Stomach (tissue), 9 donors: ENCODE measurements around the gene STOML2. TPM values are rescaled to one million over a fixed set of nuclear protein-coding genes. Genes with fewer than 3 reads are reported as not detected.

ENCODE experiments used
- DNase-seq, 2 donors: peaks; one replicate each; pipeline versions ENCODE4 v3.0.0 to v3.0.0-alpha.2; 2013 to 2019
- H3K27ac ChIP-seq, 5 donors: fragments of 200-600 bp in 4 of 5; sonication (generic) in 4 of 5; one replicate each; pipeline ENCODE4 v1.5.1; 2013 to 2019; ENCODE audit warnings: mild to moderate bottlenecking in 1 of 5, moderate library complexity in 1 of 5
- H3K27me3 ChIP-seq, 3 donors: fragments of 200-600 bp; sonication (generic); one replicate each; pipeline ENCODE4 v1.5.1; 2017 to 2019; ENCODE audit warnings: mixed run types in 1 of 3
- H3K36me3 ChIP-seq, 4 donors: fragments of 200-600 bp; sonication (generic); 1 replicate in 3 of 4; 2 replicates in 1 of 4; pipeline ENCODE4 v1.5.1; 2016 to 2019
- H3K4me1 ChIP-seq, 4 donors: fragments of 200-600 bp; sonication (generic); one replicate each; pipeline ENCODE4 v1.5.1; 2016 to 2019
- H3K4me3 ChIP-seq, 4 donors: fragments of 200-600 bp; sonication (generic) in 3 of 4; one replicate each; pipeline ENCODE4 v1.5.1; 2016 to 2019; ENCODE audit warnings: mild to moderate bottlenecking in 1 of 4
- H3K9me3 ChIP-seq, 4 donors: fragments of 200-600 bp; sonication (generic); one replicate each; pipeline ENCODE4 v1.5.1; 2016 to 2019
- EP300 ChIP-seq: sonication (generic); formaldehyde crosslinking; IDR thresholded peaks from one replicate; pipeline ENCODE4 v1.6.1; 2017; ENCODE audit warnings: antibody characterized with exemption
- POLR2A ChIP-seq, 4 donors: fragments of 450-650 bp; IDR thresholded peaks; one replicate each; pipeline ENCODE4 v1.6.1; 2016; ENCODE audit warnings: antibody characterized with exemption in 4 of 4, control low read depth in 2 of 4, mild to moderate bottlenecking in 1 of 4, moderate library complexity in 1 of 4
- POLR2AphosphoS5 ChIP-seq, 3 donors: sonication (generic); formaldehyde crosslinking; IDR thresholded peaks; one replicate each; pipeline ENCODE4 v1.6.1; 2016; ENCODE audit warnings: antibody characterized with exemption in 3 of 3
- WGBS, 5 donors: extraction: QIAGEN DNeasy Blood & Tissue Kit in 3 of 5; methylation state at CpG; one replicate each; pipeline versions ENCODE4 v1.1.5 to v1.1.7; 2013 to 2018; 5-methylcytosine and 5-hydroxymethylcytosine counted together
- intact Hi-C: fragments of 100-400 bp; cut with DNase I; formaldehyde crosslinking; loops from one replicate; pipeline ENCODE4 v1.15.1; 2023; ENCODE audit warnings: low total_unique reads
- polyA plus RNA-seq, 3 donors: library from polyadenylated mRNA; stranded (reverse); fragments of 200-250 nt; gene quantifications; one replicate each; pipeline ENCODE4 v1.2.3, GENCODE V29; 2013
- total RNA-seq, 5 donors: library from RNA; depleted of rRNA; stranded (reverse); fragments of >200 nt; gene quantifications; one replicate each; pipeline versions ENCODE4 v1.1.0 to v1.2.3, GENCODE V29; 2014 to 2016
- TF ChIP-seq, protein P1 (sequence below), 7 experiments: fragments of 450-650 bp in 4 of 7; fragments of 200-600 bp in 3 of 7; sonication (generic) in 3 of 7; IDR thresholded peaks; one replicate each; pipeline ENCODE4 v1.5.1; 2016 to 2019; ENCODE audit warnings: antibody characterized with exemption in 7 of 7, control low read depth in 2 of 7, mild to moderate bottlenecking in 1 of 7
- donor health status: healthy with polysubstance abuse.
- donor health status: Bipolar disorder and iron deficiency.
- donor health status: healthy.

The STOML2 gene
- total and polyA plus RNA-seq, 8 donors, result 19.3 to 126 (median 68.6) TPM

DNA sequence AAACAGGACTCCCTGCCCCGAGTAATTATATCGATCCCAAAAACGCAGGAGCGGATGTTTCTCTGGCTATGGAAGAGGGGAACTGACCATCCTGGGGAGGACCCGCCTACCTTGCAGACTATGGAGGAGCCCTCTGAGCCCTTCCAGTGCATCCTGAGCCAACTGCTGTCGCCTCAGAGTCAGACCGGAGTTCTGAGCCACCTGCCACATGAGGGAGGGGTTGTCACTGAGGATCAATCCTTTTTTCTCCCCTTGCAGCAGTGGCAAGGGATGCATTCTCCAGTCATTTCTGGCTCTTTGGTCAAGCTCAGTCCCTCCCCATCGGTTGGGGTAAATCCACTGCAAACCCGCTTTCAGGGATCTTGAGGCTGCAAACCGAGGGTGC is 23.9 kb downstream of the STOML2 start:
- Histone ChIP-seq H3K27me3 (no peaks in the 10 kb centered on the region), H3K4me3 (peak overlapping the region; percentile 61 to 76 (median 70)), H3K27ac (peak overlapping the region; percentile 58 to 87 (median 84)), H3K9me3 (no peaks in the 10 kb centered on the region), H3K36me3 (peaks cover 0 to 29% (median 21%) of the 10 kb centered on the region in 4 donors), H3K4me1 (peaks cover 14 to 28% (median 26%) of the 10 kb centered on the region in 4 donors)
- WGBS, 5 donors, result 0 to 14% (median 6%) methylated on average over 7 to 10 of the region's 10 CpGs
- intact Hi-C loops, result no loop called here
- no peak for DNase-seq
- no peak for TF ChIP-seq POLR2A (IDR thresholded peaks at IDR 0.05)
- TF ChIP-seq POLR2AphosphoS5 (IDR thresholded peaks at IDR 0.05), result no peak
- no peak for TF ChIP-seq EP300
- TF ChIP-seq, protein P1, sequence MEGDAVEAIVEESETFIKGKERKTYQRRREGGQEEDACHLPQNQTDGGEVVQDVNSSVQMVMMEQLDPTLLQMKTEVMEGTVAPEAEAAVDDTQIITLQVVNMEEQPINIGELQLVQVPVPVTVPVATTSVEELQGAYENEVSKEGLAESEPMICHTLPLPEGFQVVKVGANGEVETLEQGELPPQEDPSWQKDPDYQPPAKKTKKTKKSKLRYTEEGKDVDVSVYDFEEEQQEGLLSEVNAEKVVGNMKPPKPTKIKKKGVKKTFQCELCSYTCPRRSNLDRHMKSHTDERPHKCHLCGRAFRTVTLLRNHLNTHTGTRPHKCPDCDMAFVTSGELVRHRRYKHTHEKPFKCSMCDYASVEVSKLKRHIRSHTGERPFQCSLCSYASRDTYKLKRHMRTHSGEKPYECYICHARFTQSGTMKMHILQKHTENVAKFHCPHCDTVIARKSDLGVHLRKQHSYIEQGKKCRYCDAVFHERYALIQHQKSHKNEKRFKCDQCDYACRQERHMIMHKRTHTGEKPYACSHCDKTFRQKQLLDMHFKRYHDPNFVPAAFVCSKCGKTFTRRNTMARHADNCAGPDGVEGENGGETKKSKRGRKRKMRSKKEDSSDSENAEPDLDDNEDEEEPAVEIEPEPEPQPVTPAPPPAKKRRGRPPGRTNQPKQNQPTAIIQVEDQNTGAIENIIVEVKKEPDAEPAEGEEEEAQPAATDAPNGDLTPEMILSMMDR (IDR thresholded peaks at IDR 0.05), result no peak

DNA sequence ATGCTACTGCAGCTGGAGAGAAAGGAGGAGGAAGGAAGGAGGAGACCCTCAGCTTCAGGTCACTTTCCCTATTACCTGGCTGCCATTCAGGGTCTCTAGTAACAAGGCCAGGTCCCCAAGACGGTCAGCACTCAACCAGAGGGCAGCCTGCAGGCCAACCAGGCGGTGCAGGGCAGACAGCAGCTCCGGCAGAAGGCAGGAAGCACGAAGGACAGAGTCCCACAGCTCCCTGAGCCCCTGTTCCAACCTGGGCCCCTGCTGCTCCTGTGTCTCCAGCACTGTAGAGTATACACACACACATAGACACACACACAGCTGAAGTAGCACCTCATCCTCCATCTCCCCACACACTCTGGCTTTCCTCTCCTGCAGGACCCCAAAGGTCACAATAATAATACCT is 24.9 kb downstream of the STOML2 start:
- Histone ChIP-seq H3K9me3 (no peaks in the 10 kb centered on the region), H3K36me3 (peaks cover 0 to 32% (median 22%) of the 10 kb centered on the region in 4 donors), H3K4me3 (no peak overlapping the region), H3K27ac (no peak overlapping the region), H3K27me3 (no peaks in the 10 kb centered on the region), H3K4me1 (peaks cover 14 to 32% (median 28%) of the 10 kb centered on the region in 4 donors)
- intact Hi-C loops, result no loop called here
- TF ChIP-seq EP300, result no peak
- no peak for TF ChIP-seq POLR2A (IDR thresholded peaks at IDR 0.05)
- TF ChIP-seq, protein P1 (IDR thresholded peaks at IDR 0.05), result no peak
- TF ChIP-seq POLR2AphosphoS5 (IDR thresholded peaks at IDR 0.05), result no peak
- DNase-seq, result no peak
- 56 to 76% (median 68%) methylated on average over 4 of the region's 4 CpGs; no CpG with 5 or more reads in 1 of the 5 donors for WGBS, 5 donors

DNA sequence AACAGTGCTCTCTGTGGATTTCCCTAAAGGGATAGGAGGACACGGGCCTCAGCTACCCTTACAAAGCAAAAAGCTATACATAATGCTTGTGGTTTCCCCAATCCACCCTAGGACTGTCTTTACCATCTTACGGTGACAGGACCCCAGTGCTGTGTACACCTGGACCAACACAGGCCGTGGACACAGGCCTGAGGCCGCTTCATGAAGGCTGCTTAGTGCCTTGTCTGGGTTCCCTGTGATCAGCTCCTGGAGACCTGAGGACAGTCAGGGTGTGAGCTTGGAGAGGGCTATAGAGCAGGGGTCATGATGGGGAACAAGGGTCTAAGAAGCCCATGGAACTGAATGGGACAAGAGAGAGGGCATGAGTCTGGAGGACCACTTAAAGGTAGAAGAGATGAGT is 26.1 kb downstream of the STOML2 start:
- H3K9me3 ChIP-seq, result no peaks in the 10 kb centered on the region
- peaks cover 14 to 35% (median 32%) of the 10 kb centered on the region in 4 donors for H3K4me1 ChIP-seq
- TF ChIP-seq POLR2A (IDR thresholded peaks at IDR 0.05) (no peak), EP300 (no peak), POLR2AphosphoS5 (IDR thresholded peaks at IDR 0.05) (no peak)
- TF ChIP-seq, protein P1 (IDR thresholded peaks at IDR 0.05), result no peak
- 95 to 100% (median 96%) methylated on average over 3 to 4 of the region's 4 CpGs for WGBS, 5 donors
- no peak overlapping the region for H3K4me3 ChIP-seq
- H3K27ac ChIP-seq, result no peak overlapping the region
- DNase-seq, result no peak
- no peaks in the 10 kb centered on the region for H3K27me3 ChIP-seq
- H3K36me3 ChIP-seq, result peaks cover 0 to 32% (median 22%) of the 10 kb centered on the region in 4 donors
- intact Hi-C loops, result no loop called here

DNA sequence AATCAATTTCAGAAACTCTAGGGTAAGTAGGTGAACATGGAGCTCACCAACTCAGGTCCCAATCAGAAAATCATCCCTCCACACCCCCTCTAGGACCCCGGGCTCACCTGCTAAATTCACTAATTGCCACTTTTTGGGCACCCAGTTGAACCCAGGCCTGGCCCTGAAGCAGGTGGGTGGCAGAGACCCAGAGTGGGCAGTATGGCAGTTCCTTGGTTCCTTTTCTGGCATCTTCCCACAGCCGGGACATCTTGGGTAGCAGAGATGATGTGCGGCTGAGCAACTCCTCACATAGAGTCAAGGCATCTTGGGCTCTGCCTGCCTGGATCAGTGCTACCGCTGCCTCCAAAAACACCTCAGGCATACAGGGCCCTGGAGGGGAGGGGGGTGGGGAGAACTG is 27.6 kb downstream of the STOML2 start:
- Histone ChIP-seq H3K9me3 (no peaks in the 10 kb centered on the region), H3K27ac (no peak overlapping the region), H3K4me1 (peaks cover 20 to 45% (median 37%) of the 10 kb centered on the region in 4 donors), H3K36me3 (peaks cover 0 to 32% (median 22%) of the 10 kb centered on the region in 4 donors), H3K4me3 (no peak overlapping the region), H3K27me3 (no peaks in the 10 kb centered on the region)
- TF ChIP-seq EP300 (no peak), POLR2AphosphoS5 (IDR thresholded peaks at IDR 0.05) (no peak), POLR2A (IDR thresholded peaks at IDR 0.05) (no peak)
- TF ChIP-seq, protein P1 (IDR thresholded peaks at IDR 0.05), result no peak
- intact Hi-C loops, result no loop called here
- DNase-seq, result no peak
- 97 to 100% (median 99%) methylated on average over 4 of the region's 4 CpGs for WGBS, 5 donors
